D341Med (cell line): ENCODE measurements around the gene XIST.
"Not testable (repeated sequence)": the region's sequence is repeated elsewhere in the genome, so short reads cannot be mapped to it uniquely, and the experiment has no call there.

Source experiments
- DNase-seq: peaks from one replicate; pipeline ENCODE4 v3.0.0; 2012; ENCODE audit warnings: low spot score

The XIST gene

DNA sequence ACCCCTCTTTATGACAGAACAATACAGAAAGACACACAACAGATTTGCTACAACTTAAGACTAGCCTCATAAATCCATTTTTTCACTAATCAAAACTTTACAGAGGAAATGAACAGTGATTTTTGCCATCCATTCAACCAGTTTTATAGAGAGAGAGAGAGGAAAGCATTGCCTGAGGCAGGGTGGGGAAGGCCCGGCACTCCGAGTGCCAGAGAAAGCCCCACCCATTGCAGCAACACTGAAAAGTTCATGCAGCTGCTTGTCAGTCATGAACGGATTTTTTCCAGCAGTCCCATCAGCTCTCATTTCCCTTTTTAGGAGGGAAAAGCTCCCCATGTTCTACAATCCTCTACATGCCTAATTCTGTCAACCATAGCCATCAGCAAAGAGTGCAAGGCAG lies 52.6 kb downstream of the XIST start:
- DNase-seq, result no peak

DNA sequence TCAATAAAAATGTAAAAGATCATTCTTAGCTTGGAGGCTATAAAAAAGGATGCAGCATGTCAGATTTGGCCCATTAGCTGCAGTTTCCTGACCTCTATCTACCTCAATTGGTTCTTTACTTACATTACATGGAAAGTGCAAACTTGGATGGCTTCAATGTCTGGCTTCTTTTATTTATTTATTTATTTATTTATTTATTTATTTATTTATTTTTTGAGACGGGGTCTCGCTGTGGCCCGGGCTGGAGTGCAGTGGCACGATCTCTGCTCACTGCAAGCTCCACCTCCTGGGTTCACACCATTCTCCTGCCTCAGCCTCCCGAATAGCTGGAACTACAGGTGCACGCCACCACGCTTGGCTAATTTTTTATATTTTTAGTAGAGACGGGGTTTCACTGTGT lies 60.0 kb downstream of the XIST start:
- DNase-seq, result not testable (repeated sequence)

DNA sequence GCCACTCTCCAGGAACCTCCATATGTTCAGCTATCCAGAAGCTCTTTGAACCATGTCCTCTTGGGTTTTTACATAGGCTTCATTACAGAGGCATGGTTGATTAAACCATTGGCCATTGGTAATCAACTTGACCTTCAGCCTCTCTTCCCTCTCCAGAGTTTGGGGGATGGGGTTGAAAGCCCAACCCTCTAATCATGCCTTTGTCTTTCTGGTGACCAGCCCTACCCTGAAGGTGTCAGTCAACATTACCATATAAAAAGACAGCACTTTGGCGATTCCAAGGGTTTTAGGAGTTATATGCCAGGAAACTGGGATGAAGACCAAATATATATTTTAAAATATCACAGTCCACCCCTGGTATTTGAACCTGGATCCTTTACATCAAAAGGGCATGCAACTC lies 67.0 kb downstream of the XIST start:
- no peak for DNase-seq
